ENCODE results near the gene CFAP61.

The CFAP61 gene

GRCh38 chr20:20292472-20292871 is 240.1 kb downstream of the CFAP61 start:
- no peak for DNase-seq

GRCh38 chr20:20293141-20293540 is 240.8 kb downstream of the CFAP61 start:
- DNase-seq = no peak

- DNase-seq = no peak
Measured at GRCh38 chr20:20293691-20294385, 241.5 kb downstream of the CFAP61 start.

- no peak for DNase-seq
Measured at GRCh38 chr20:20295621-20296498, 243.5 kb downstream of the CFAP61 start.

- no peak for DNase-seq
Measured at GRCh38 chr20:20297181-20297580, 244.8 kb downstream of the CFAP61 start.

GRCh38 chr20:20297752-20298151 is 245.4 kb downstream of the CFAP61 start:
- DNase-seq = no peak

GRCh38 chr20:20299904-20300303 is 247.6 kb downstream of the CFAP61 start:
- no peak for DNase-seq

- no peak for DNase-seq
Measured at GRCh38 chr20:20303320-20303719, 251.0 kb downstream of the CFAP61 start.

GRCh38 chr20:20303742-20304141 is 251.4 kb downstream of the CFAP61 start:
- no peak for DNase-seq

GRCh38 chr20:20304942-20305341 is 252.6 kb downstream of the CFAP61 start:
- DNase-seq = no peak

GRCh38 chr20:20312562-20312961 is 260.2 kb downstream of the CFAP61 start:
- no peak for DNase-seq

- no peak for DNase-seq
Measured at GRCh38 chr20:20317195-20317594, 264.9 kb downstream of the CFAP61 start.

GRCh38 chr20:20317621-20318364 is 265.5 kb downstream of the CFAP61 start:
- no peak for DNase-seq

GRCh38 chr20:20318365-20319161 is 266.2 kb downstream of the CFAP61 start:
- DNase-seq = no peak

- no peak for DNase-seq
Measured at GRCh38 chr20:20321134-20321533, 268.8 kb downstream of the CFAP61 start.

GRCh38 chr20:20321917-20322316 is 269.6 kb downstream of the CFAP61 start:
- DNase-seq = no peak

GRCh38 chr20:20322912-20323311 is 270.6 kb downstream of the CFAP61 start:
- DNase-seq = no peak

GRCh38 chr20:20327746-20328145 is 275.4 kb downstream of the CFAP61 start:
- DNase-seq = no peak

- no peak for DNase-seq
Measured at GRCh38 chr20:20329564-20329963, 277.2 kb downstream of the CFAP61 start.

- DNase-seq = no peak
Measured at GRCh38 chr20:20331156-20331555, 278.8 kb downstream of the CFAP61 start.

GRCh38 chr20:20331817-20332216 is 279.5 kb downstream of the CFAP61 start:
- DNase-seq = no peak

- no peak for DNase-seq
Measured at GRCh38 chr20:20333866-20334265, 281.5 kb downstream of the CFAP61 start.

- DNase-seq = no peak
Measured at GRCh38 chr20:20334489-20334888, 282.2 kb downstream of the CFAP61 start.

Measured in NCI-H1436 (cell line).